Measurements from ENCODE around the gene USP25. TPM values are rescaled to one million over a fixed set of nuclear protein-coding genes. Genes with fewer than 3 reads are reported as not detected.

USP25 gene
- total and polyA plus RNA-seq, 2 of the 8 experiments (the other 6 are each of a cell fraction or from before 2014, with no cell fraction given) = 11.2 to 48.1 TPM

DNA sequence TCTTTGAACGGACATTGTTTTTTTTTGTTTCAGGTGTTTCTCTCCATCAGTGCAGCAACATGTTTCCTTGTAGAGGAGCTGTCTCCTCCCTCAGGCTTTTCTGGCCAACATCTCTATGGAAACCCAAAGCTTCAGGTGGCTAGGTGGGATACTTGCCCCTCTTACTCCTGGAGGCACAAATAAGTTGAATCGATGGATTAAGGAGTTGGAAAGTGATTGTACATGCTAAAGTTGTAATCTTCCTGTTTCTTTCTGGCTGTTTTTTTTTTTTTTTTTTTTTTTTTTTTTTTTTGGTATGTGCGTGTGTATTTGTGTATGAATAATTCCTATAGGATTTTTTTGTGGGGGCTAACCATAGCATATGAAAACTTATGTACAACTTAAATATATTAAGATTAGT lies 10.6 kb downstream of the USP25 start:
- H2BK5ac ChIP-seq (ENCODE audit: low read depth, low read length) = no peak overlapping the region
- H2BK15ac ChIP-seq (ENCODE audit: low read length) = no peak overlapping the region
- H3K4me1 ChIP-seq (replicated peaks in 1 of 4; ENCODE audit: control insufficient read depth in 3 of 4, insufficient read depth in 4 of 4, low read length in 3 of 4) = peaks cover 4 to 33% (median 14%) of the 10 kb centered on the region in 4 experiments
- H3K9ac ChIP-seq (replicated peaks in 1 of 4; ENCODE audit: extremely low read depth in 1 of 4, low read depth in 3 of 4, low read length in 3 of 4) = no peak overlapping the region
- H3K23me2 ChIP-seq (ENCODE audit: low read depth, low read length) = no peaks in the 10 kb centered on the region
- ChIA-PET POLR2A (ENCODE audit: partially characterized antibody) (interaction anchor here (0.6 to 3.8 kb wide), 2 partner anchors 11 to 13 kb away, joined by 3 to 24 read pairs; partner anchors contain the start of gene USP25), CTCF (ENCODE audit: partially characterized antibody) (no interaction called here)
- no peak overlapping the region; a peak in 2 of 4 replicates for H3K4me2 ChIP-seq (ENCODE audit: insufficient read depth in 1 of 2, low read depth in 2 of 2, low read length in 2 of 2)
- H3K4me3 ChIP-seq (ENCODE audit: extremely low read depth in 1 of 4, insufficient read depth in 2 of 4, low read depth in 3 of 4, low read length in 4 of 4) = no peak overlapping the region
- no peaks in the 10 kb centered on the region for H3K36me3 ChIP-seq (ENCODE audit: control insufficient read depth in 2 of 4, insufficient read depth in 4 of 4, low read length in 3 of 4)
- H4K20me1 ChIP-seq (replicated peaks in 1 of 2; ENCODE audit: control insufficient read depth in 1 of 2, insufficient read depth in 2 of 2, low read length in 2 of 2) = peaks cover 17 to 26% of the 10 kb centered on the region in 2 experiments
- no peaks in the 10 kb centered on the region for H3K9me3 ChIP-seq (ENCODE audit: insufficient read depth in 2 of 2, low read depth in 1 of 2, low read length in 1 of 2)
- H2AFZ ChIP-seq (ENCODE audit: low read length) = no peak overlapping the region
- H2BK12ac ChIP-seq (ENCODE audit: low read depth, low read length) = no peak overlapping the region
- peaks cover 26 to 100% of the 10 kb centered on the region in 2 experiments for H3K79me2 ChIP-seq (ENCODE audit: control insufficient read depth in 1 of 2, insufficient read depth in 2 of 2, low read length in 2 of 2)
- no peak overlapping the region for H3K14ac ChIP-seq (ENCODE audit: insufficient read length)
- FAIRE-seq (no peak), DNase-seq (ENCODE audit: low read depth in 1 of 2, low spot score in 2 of 2) (no peak)
- H2BK20ac ChIP-seq (ENCODE audit: low read length) = no peak overlapping the region
- H3K4ac ChIP-seq (replicated peaks; ENCODE audit: insufficient read length, low read depth, low read length) = no peak overlapping the region
- 87% methylated on average over 3 of the region's 3 CpGs; no CpG with 5 or more reads in 1 of the 2 experiments for WGBS, 2 experiments (ENCODE audit: extremely low coverage in 1 of 2, insufficient coverage in 1 of 2, insufficient read length in 1 of 2, insufficient replicate concordance in 2 of 2, low coverage in 1 of 2, low lambda C conversion rate in 2 of 2, missing lambda C conversion rate in 1 of 2)
- H4K5ac ChIP-seq (ENCODE audit: insufficient read length, low read depth, low read length) = no peak overlapping the region
- H3K18ac ChIP-seq (ENCODE audit: extremely low read depth, low read length) = no peak overlapping the region
- no peak overlapping the region for H3K23ac ChIP-seq (ENCODE audit: insufficient read length)
- H3K79me1 ChIP-seq (ENCODE audit: low read depth, low read length) = peaks cover 12% of the 10 kb centered on the region; the same call in 1 of the 2 replicates
- H2AK5ac ChIP-seq (ENCODE audit: low read depth, low read length) = no peak overlapping the region; the same call in 1 of the 2 replicates
- H3K56ac ChIP-seq (replicated peaks; ENCODE audit: insufficient read length, low read depth, low read length) = no peak overlapping the region
- no peak overlapping the region for H3K27ac ChIP-seq (ENCODE audit: low read depth, low read length)
- H2BK120ac ChIP-seq (replicated peaks; ENCODE audit: low read depth, low read length) = no peak overlapping the region
- H4K8ac ChIP-seq (ENCODE audit: extremely low read depth, insufficient read depth, low read length) = no peak overlapping the region
- no peak overlapping the region for H4K91ac ChIP-seq (replicated peaks; ENCODE audit: insufficient read length, low read length)
- no peaks in the 10 kb centered on the region for H3K27me3 ChIP-seq (replicated peaks in 1 of 4; ENCODE audit: control insufficient read depth in 3 of 4, extremely low read depth in 1 of 4, insufficient read depth in 3 of 4, low read length in 3 of 4)
- TF ChIP-seq RNF2 (IDR thresholded peaks at IDR 0.05; ENCODE audit: borderline replicate concordance, low read depth, low read length, missing control alignments, poor library complexity, severe bottlenecking) (no peak), CHD2 (IDR thresholded peaks at IDR 0.05; ENCODE audit: low read length) (no peak), POU5F1 (IDR thresholded peaks at IDR 0.05; ENCODE audit: low read depth, low read length) (no peak), RFX5 (IDR thresholded peaks at IDR 0.05; ENCODE audit: borderline replicate concordance, low read depth, low read length) (no peak), GTF2F1 (IDR thresholded peaks at IDR 0.05; ENCODE audit: borderline replicate concordance, low read depth, low read length) (no peak), CEBPB (IDR thresholded peaks at IDR 0.05; ENCODE audit: low read depth, low read length) (no peak), SP1 (IDR thresholded peaks at IDR 0.05; ENCODE audit: low read depth, low read length) (no peak), TEAD4 (IDR thresholded peaks at IDR 0.05; ENCODE audit: low read depth, low read length) (no peak), POLR2AphosphoS5 (IDR thresholded peaks at IDR 0.05; ENCODE audit: low read depth, low read length) (no peak), GABPA (IDR thresholded peaks at IDR 0.05; ENCODE audit: borderline replicate concordance, insufficient read depth, low read length) (no peak)

Data from H1 (cell line).